ENCODE data around the gene TPM4.
"Not testable (repeated sequence)": the region's sequence is repeated elsewhere in the genome, so short reads cannot be mapped to it uniquely, and the experiment has no call there.

The TPM4 gene

GRCh38 chr19:16071072-16071691 lies 5.1 kb upstream of the TPM4 start:
- Mint-ChIP-seq H3K27me3 (no peaks in the 10 kb centered on the region), H3K4me3 (no peak overlapping the region), H3K4me1 (ENCODE audit: low read depth) (peaks cover 35% of the 10 kb centered on the region), H3K27ac (no peak overlapping the region), H3K36me3 (ENCODE audit: low read depth) (peaks cover 5% of the 10 kb centered on the region), H3K9me3 (no peaks in the 10 kb centered on the region)
- intact Hi-C loops (cut with micrococcal nuclease): no loop called here

- Mint-ChIP-seq H3K4me3 (no peak overlapping the region), H3K36me3 (ENCODE audit: low read depth) (peaks cover 28% of the 10 kb centered on the region), H3K27ac (peak overlapping the region; percentile 18), H3K9me3 (no peaks in the 10 kb centered on the region), H3K27me3 (no peaks in the 10 kb centered on the region), H3K4me1 (ENCODE audit: low read depth) (peaks cover 36% of the 10 kb centered on the region)
- intact Hi-C loops (cut with micrococcal nuclease): no loop called here
These were observed 2.8 kb upstream of the TPM4 start for GRCh38 chr19:16073481-16073880.

- intact Hi-C loops (cut with micrococcal nuclease): no loop called here
- H3K27ac Mint-ChIP-seq: peak overlapping the region; percentile 18
- peaks cover 38% of the 10 kb centered on the region for H3K4me1 Mint-ChIP-seq (ENCODE audit: low read depth)
- H3K9me3 Mint-ChIP-seq: no peaks in the 10 kb centered on the region
- no peak overlapping the region for H3K4me3 Mint-ChIP-seq
- H3K36me3 Mint-ChIP-seq (ENCODE audit: low read depth): peaks cover 33% of the 10 kb centered on the region
- no peaks in the 10 kb centered on the region for H3K27me3 Mint-ChIP-seq
These were observed 2.3 kb upstream of the TPM4 start for GRCh38 chr19:16073988-16074387.

GRCh38 chr19:16074488-16075365 lies 1.6 kb upstream of the TPM4 start:
- no peaks in the 10 kb centered on the region for H3K27me3 Mint-ChIP-seq
- H3K36me3 Mint-ChIP-seq (ENCODE audit: low read depth): peaks cover 40% of the 10 kb centered on the region
- H3K4me1 Mint-ChIP-seq (ENCODE audit: low read depth): peaks cover 45% of the 10 kb centered on the region
- H3K4me3 Mint-ChIP-seq: no peak overlapping the region
- intact Hi-C loops (cut with micrococcal nuclease): no loop called here
- peak overlapping the region; percentile 38 for H3K27ac Mint-ChIP-seq
- no peaks in the 10 kb centered on the region for H3K9me3 Mint-ChIP-seq

- H3K9me3 Mint-ChIP-seq: no peaks in the 10 kb centered on the region
- peaks cover 49% of the 10 kb centered on the region for H3K36me3 Mint-ChIP-seq (ENCODE audit: low read depth)
- intact Hi-C loops (cut with micrococcal nuclease): no loop called here
- peak overlapping the region; percentile 98 for H3K27ac Mint-ChIP-seq
- H3K4me1 Mint-ChIP-seq (ENCODE audit: low read depth): peaks cover 54% of the 10 kb centered on the region
- H3K27me3 Mint-ChIP-seq: no peaks in the 10 kb centered on the region
- peak overlapping the region; percentile 82 for H3K4me3 Mint-ChIP-seq
These were observed 703 bp upstream of the TPM4 start for GRCh38 chr19:16075430-16076153.

GRCh38 chr19:16076958-16077611 lies 790 bp downstream of the TPM4 start:
- H3K4me1 Mint-ChIP-seq (ENCODE audit: low read depth): peaks cover 69% of the 10 kb centered on the region
- peaks cover 64% of the 10 kb centered on the region for H3K36me3 Mint-ChIP-seq (ENCODE audit: low read depth)
- intact Hi-C loops (cut with micrococcal nuclease): loop anchor here (1.0 kb wide), 1 partner anchor 34 kb away; the partner anchor contains the start of gene RAB8A
- peak overlapping the region; percentile 82 for H3K4me3 Mint-ChIP-seq
- H3K9me3 Mint-ChIP-seq: no peaks in the 10 kb centered on the region
- peak overlapping the region; percentile 98 for H3K27ac Mint-ChIP-seq
- H3K27me3 Mint-ChIP-seq: no peaks in the 10 kb centered on the region

- Mint-ChIP-seq H3K9me3 (no peaks in the 10 kb centered on the region), H3K27me3 (no peaks in the 10 kb centered on the region), H3K4me3 (peak overlapping the region; percentile 82), H3K27ac (peak overlapping the region; percentile 98), H3K36me3 (ENCODE audit: low read depth) (peaks cover 75% of the 10 kb centered on the region), H3K4me1 (ENCODE audit: low read depth) (peaks cover 80% of the 10 kb centered on the region)
- intact Hi-C loops (cut with micrococcal nuclease): loop anchor here (1.0 kb wide), 1 partner anchor 33 kb away; the partner anchor contains the start of gene RAB8A
These were observed 1.9 kb downstream of the TPM4 start for GRCh38 chr19:16077984-16078758.

GRCh38 chr19:16078759-16079707 lies 2.7 kb downstream of the TPM4 start:
- Mint-ChIP-seq H3K27ac (peak overlapping the region; percentile 98), H3K9me3 (no peaks in the 10 kb centered on the region), H3K4me3 (peak overlapping the region; percentile 82), H3K36me3 (ENCODE audit: low read depth) (peaks cover 84% of the 10 kb centered on the region), H3K27me3 (no peaks in the 10 kb centered on the region), H3K4me1 (ENCODE audit: low read depth) (peaks cover 81% of the 10 kb centered on the region)
- intact Hi-C loops (cut with micrococcal nuclease): no loop called here

- Mint-ChIP-seq H3K27ac (peak overlapping the region; percentile 43), H3K9me3 (no peaks in the 10 kb centered on the region), H3K4me1 (ENCODE audit: low read depth) (peaks cover 80% of the 10 kb centered on the region), H3K27me3 (no peaks in the 10 kb centered on the region), H3K4me3 (no peak overlapping the region), H3K36me3 (ENCODE audit: low read depth) (peaks cover 100% of the 10 kb centered on the region)
- intact Hi-C loops (cut with micrococcal nuclease): no loop called here
These were observed 7.9 kb downstream of the TPM4 start for GRCh38 chr19:16084067-16084685.

- intact Hi-C loops (cut with micrococcal nuclease): no loop called here
- H3K27ac Mint-ChIP-seq: peak overlapping the region; percentile 43
- H3K4me1 Mint-ChIP-seq (ENCODE audit: low read depth): peaks cover 70% of the 10 kb centered on the region
- H3K27me3 Mint-ChIP-seq: no peaks in the 10 kb centered on the region
- H3K36me3 Mint-ChIP-seq (ENCODE audit: low read depth): peaks cover 100% of the 10 kb centered on the region
- no peak overlapping the region for H3K4me3 Mint-ChIP-seq
- no peaks in the 10 kb centered on the region for H3K9me3 Mint-ChIP-seq
These were observed 8.8 kb downstream of the TPM4 start for GRCh38 chr19:16085115-16085514.

- H3K9me3 Mint-ChIP-seq; H3K4me3 Mint-ChIP-seq; intact Hi-C loops (cut with micrococcal nuclease); H3K27me3 Mint-ChIP-seq: not testable (repeated sequence)
- Mint-ChIP-seq H3K4me1 (ENCODE audit: low read depth) (peaks cover 47% of the 10 kb centered on the region), H3K27ac (peak overlapping the region; percentile 42), H3K36me3 (ENCODE audit: low read depth) (peaks cover 100% of the 10 kb centered on the region)
These were observed 11.1 kb downstream of the TPM4 start for GRCh38 chr19:16087404-16087803.

- H3K9me3 Mint-ChIP-seq: no peaks in the 10 kb centered on the region
- peaks cover 44% of the 10 kb centered on the region for H3K4me1 Mint-ChIP-seq (ENCODE audit: low read depth)
- H3K27me3 Mint-ChIP-seq: no peaks in the 10 kb centered on the region
- H3K27ac Mint-ChIP-seq: peak overlapping the region; percentile 42
- intact Hi-C loops (cut with micrococcal nuclease): no loop called here
- no peak overlapping the region for H3K4me3 Mint-ChIP-seq
- H3K36me3 Mint-ChIP-seq (ENCODE audit: low read depth): peaks cover 100% of the 10 kb centered on the region
These were observed 11.6 kb downstream of the TPM4 start for GRCh38 chr19:16087940-16088339.
